Mesodermal cell (in vitro differentiated cells): ENCODE results near the gene PLD5.
"Not testable (repeated sequence)": the region's sequence is repeated elsewhere in the genome, so short reads cannot be mapped to it uniquely, and the experiment has no call there.

Experiments used
- H3K27ac ChIP-seq: 2 replicates; pipeline ENCODE4 v1.7.0; 2013; ENCODE audit warnings: mild to moderate bottlenecking, low read depth, low read length, moderate library complexity; ENCODE audit not compliant: severe bottlenecking
- H3K36me3 ChIP-seq: 2 replicates; pipeline ENCODE4 v1.7.1; 2013; ENCODE audit warnings: mild to moderate bottlenecking, low read length, moderate library complexity; ENCODE audit not compliant: control insufficient read depth, insufficient read depth
- H3K4me1 ChIP-seq: one replicate; pipeline ENCODE4 v1.7.1; 2013; ENCODE audit warnings: mild to moderate bottlenecking, low read length; ENCODE audit not compliant: insufficient read depth, control insufficient read depth, poor library complexity, severe bottlenecking
- H3K4me3 ChIP-seq: 2 replicates; pipeline ENCODE4 v1.7.0; 2013; ENCODE audit warnings: low read length, control low read depth, mild to moderate bottlenecking; ENCODE audit not compliant: insufficient read depth, poor library complexity, severe bottlenecking; ENCODE audit errors: extremely low read depth
- H3K9me3 ChIP-seq: 2 replicates; pipeline ENCODE4 v1.7.1; 2013; ENCODE audit warnings: mild to moderate bottlenecking, low read length, moderate library complexity; ENCODE audit not compliant: control insufficient read depth
- WGBS, 2 experiments: methylation state at CpG; one replicate each; pipeline ENCODE4 v1.1.5; 2013; ENCODE audit warnings: missing lambda C conversion rate in 2 of 2; ENCODE audit not compliant: insufficient coverage in 2 of 2; 5-methylcytosine and 5-hydroxymethylcytosine counted together

The PLD5 gene

DNA sequence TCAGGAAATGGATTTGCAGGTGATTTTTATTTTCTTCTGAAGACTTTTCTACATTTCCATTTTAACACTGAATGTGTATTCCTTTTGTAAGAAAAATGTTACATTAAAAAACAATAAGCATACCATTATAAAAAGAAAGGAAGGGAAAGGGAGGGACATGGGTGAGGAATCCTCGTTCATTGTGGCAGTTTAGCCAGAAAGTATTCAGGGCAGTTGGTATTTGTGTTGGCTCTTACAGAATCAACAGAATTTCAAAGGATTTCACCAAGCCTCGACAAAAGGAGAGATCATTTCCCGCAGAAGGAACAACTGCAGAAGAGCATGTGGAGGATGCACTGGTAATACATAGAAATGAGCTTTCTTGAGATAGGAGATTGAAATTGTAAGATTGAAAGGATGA lies 35.0 kb downstream of the PLD5 start:
- no peak overlapping the region for H3K4me3 ChIP-seq
- no peaks in the 10 kb centered on the region for H3K4me1 ChIP-seq
- H3K9me3 ChIP-seq: no peaks in the 10 kb centered on the region
- WGBS, 2 experiments: 36 to 44% methylated on average over 2 to 3 of the region's 3 CpGs
- no peaks in the 10 kb centered on the region for H3K36me3 ChIP-seq
- no peak overlapping the region for H3K27ac ChIP-seq

DNA sequence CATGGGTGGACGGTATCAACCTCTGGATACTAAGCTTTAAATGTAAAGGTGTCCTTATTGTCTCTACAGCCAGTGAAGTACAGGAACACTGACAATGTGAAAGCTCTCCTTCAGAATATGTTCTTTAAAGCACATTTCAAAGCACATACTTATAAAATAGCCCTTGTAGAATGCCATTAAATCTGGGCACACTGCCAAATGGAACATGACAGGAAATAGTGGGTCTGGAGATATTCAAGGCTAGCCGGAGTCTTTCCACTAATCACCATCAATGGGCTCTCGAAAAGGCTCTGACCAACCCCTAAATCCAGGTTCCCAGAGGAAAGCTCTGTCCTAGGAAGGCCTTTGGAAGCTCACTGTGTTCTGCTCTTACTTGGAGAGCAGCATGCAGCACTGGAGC lies 46.6 kb downstream of the PLD5 start:
- no peaks in the 10 kb centered on the region for H3K9me3 ChIP-seq
- H3K27ac ChIP-seq: no peak overlapping the region
- no peaks in the 10 kb centered on the region for H3K4me1 ChIP-seq
- no peak overlapping the region for H3K4me3 ChIP-seq
- WGBS, 2 experiments: 86 to 100% methylated on average over 1 to 3 of the region's 3 CpGs
- no peaks in the 10 kb centered on the region for H3K36me3 ChIP-seq

DNA sequence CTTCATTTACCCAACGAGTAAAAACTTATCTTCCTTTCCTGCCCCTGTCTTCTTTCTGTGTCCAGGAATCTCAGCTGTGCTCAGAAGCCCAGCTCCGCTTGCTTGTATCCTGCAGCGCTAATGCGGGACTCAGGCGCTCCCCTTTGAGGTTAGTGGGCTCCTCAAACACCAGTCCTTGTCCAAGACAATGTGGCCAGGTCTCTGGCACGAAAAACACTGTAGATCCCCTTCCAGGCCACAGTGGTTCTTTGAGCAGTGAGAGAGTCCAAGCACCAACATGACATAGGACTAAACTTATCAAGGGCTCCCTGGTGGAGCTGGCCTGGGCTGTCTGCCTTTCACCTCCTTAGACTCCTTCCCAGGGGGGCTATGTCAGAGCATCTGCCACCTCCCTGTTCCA lies 53.7 kb downstream of the PLD5 start:
- WGBS, 2 experiments: 81 to 83% methylated on average over 2 to 6 of the region's 6 CpGs
- no peaks in the 10 kb centered on the region for H3K4me1 ChIP-seq
- no peak overlapping the region for H3K4me3 ChIP-seq
- no peaks in the 10 kb centered on the region for H3K9me3 ChIP-seq
- no peaks in the 10 kb centered on the region for H3K36me3 ChIP-seq
- H3K27ac ChIP-seq: no peak overlapping the region

DNA sequence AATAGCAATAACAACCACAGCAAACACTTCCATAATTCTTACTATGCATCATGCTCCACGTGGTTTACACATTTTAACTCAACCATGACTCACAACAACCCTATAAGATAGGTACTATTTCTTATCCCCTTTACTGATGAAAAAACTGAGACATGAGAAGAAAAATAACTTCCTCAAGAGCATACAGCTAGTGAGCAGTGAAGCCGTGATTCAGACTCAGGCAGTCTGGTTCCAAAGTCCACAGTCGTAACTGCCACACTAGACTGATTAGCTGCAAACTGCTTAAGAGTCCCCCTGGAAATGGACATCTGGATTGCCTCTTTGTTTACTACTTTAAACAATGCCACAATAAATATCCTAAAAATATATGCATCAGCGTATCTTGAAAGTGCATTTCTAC lies 55.7 kb downstream of the PLD5 start:
- no peaks in the 10 kb centered on the region for H3K36me3 ChIP-seq
- WGBS, 2 experiments: 85 to 100% methylated on average over 2 of the region's 4 CpGs
- no peaks in the 10 kb centered on the region for H3K4me1 ChIP-seq
- H3K27ac ChIP-seq: no peak overlapping the region
- no peaks in the 10 kb centered on the region for H3K9me3 ChIP-seq
- no peak overlapping the region for H3K4me3 ChIP-seq

DNA sequence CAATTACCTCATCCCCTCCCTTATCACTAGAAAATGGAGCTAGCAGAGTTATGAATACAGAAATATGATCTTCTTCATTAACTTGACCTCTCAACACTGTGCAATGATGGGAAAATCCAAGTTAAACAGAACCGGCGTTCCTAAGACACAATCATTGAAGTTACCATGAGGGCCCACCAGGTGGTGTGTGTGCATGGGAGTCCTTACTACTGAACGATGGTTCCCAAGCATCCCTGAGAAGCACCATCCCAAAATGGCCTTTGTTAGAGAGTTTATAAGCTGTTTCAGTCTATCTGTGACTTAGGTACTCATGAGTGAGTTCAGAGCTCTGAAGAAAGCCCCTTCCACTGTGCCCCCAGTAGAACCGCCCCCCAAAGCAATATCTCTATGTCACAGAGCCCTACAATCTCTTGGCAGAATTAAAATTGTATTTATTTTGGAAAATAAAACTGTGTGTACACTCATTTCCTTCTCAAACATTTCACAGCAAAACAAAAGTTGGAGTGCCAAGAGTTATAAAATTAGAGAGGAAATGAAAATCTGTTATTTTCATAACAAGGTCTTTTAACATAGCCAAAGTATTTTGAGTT lies 56.8 kb downstream of the PLD5 start:
- H3K9me3 ChIP-seq: no peaks in the 10 kb centered on the region
- H3K27ac ChIP-seq: no peak overlapping the region
- no peaks in the 10 kb centered on the region for H3K36me3 ChIP-seq
- WGBS, 2 experiments: 0 to 28% methylated on average over 1 to 2 of the region's 4 CpGs
- no peak overlapping the region for H3K4me3 ChIP-seq
- H3K4me1 ChIP-seq: no peaks in the 10 kb centered on the region

DNA sequence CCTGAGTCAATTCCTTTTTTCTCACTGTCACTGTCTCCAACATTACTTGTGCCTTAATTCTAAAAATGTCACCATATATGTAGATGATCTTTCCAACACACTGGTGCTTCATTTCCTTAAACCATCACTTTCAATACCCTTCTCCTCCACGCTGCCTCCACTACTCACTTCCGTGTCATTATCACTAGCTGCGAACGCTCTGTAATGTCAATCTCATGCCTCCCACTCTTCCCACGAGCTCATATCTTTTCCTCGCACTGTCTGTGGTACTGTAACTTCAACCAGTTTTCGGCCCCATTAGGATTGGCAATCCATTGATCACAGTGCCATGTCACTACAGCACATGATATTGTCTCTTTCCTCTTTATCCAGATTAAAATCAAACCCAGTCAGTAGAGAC lies 61.6 kb downstream of the PLD5 start:
- Histone ChIP-seq H3K36me3 (no peaks in the 10 kb centered on the region), H3K4me1 (no peaks in the 10 kb centered on the region), H3K27ac (no peak overlapping the region), H3K9me3 (no peaks in the 10 kb centered on the region), H3K4me3 (no peak overlapping the region)
- WGBS, 2 experiments: 93 to 94% methylated on average over 6 to 7 of the region's 7 CpGs

DNA sequence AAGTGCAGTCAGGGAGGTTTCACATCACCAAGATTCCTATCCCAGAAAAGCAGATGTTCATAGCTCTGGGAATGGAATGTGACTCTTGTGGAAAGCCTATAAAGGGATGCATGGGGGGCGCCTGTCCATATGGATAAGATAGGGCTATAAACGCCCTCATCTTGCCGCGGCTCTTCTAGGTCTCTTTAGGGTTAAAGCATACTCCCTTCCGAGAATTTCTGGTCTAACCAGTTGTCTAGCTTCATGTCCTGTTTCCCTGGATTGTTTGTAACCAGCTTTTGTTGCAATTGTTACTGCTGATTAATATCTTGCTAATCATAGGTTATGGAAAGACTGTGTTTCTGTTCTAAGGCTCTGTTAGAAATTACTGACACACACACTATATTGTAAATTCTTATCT lies 64.8 kb downstream of the PLD5 start:
- H3K4me1 ChIP-seq, H3K9me3 ChIP-seq, H3K27ac ChIP-seq, H3K4me3 ChIP-seq, H3K36me3 ChIP-seq: not testable (repeated sequence)
- 76% methylated on average over 4 of the region's 5 CpGs; no CpG with 5 or more reads in 1 of the 2 experiments for WGBS, 2 experiments

DNA sequence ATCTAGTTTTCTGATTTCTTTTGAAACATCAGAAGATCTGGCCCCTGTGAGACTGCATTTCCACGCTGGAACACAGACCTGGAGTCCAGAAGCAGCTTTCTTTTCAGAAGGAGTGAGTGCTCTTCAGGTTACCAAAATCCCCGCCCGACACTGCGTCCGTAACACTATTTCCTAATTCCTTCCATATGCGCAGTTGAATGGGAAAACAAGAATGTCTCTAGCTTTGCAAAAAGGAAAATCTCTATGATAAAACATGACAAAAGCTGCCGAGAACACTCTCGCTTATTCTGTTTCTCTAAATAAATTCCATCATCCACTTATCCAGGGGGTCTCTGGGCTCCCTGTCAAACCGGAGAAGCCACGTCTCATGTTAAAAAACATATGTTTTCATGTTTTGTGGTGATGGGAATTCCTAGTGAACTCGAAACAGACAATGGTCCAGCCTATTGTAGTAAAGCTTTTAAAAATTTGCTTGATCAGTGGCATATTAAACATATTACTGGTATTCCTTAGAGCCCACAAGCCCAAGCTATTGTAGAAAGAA lies 67.7 kb downstream of the PLD5 start:
- H3K36me3 ChIP-seq: no peaks in the 10 kb centered on the region
- no peaks in the 10 kb centered on the region for H3K9me3 ChIP-seq
- WGBS, 2 experiments: 88 to 92% methylated on average over 4 to 8 of the region's 11 CpGs
- H3K4me1 ChIP-seq: no peaks in the 10 kb centered on the region
- H3K4me3 ChIP-seq: no peak overlapping the region
- no peak overlapping the region for H3K27ac ChIP-seq

DNA sequence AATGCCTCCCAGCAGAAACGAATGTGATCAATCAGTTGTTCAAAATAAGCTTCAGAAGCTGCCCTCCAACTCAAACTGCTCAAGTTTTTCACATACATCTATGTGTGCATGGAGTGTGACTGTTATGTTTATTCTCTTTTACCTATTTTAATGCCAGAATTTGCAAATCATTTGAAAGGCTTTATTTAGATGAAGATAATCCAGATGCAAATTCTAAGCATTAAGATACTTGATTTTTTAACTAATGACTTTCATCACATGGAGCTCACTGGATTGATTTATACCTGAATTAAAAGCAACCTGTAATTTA lies 69.5 kb downstream of the PLD5 start:
- WGBS, 2 experiments: no CpG with 5 or more reads among the region's 1 CpG
- no peak overlapping the region for H3K27ac ChIP-seq
- no peaks in the 10 kb centered on the region for H3K9me3 ChIP-seq
- H3K36me3 ChIP-seq: no peaks in the 10 kb centered on the region
- no peaks in the 10 kb centered on the region for H3K4me1 ChIP-seq
- H3K4me3 ChIP-seq: no peak overlapping the region

DNA sequence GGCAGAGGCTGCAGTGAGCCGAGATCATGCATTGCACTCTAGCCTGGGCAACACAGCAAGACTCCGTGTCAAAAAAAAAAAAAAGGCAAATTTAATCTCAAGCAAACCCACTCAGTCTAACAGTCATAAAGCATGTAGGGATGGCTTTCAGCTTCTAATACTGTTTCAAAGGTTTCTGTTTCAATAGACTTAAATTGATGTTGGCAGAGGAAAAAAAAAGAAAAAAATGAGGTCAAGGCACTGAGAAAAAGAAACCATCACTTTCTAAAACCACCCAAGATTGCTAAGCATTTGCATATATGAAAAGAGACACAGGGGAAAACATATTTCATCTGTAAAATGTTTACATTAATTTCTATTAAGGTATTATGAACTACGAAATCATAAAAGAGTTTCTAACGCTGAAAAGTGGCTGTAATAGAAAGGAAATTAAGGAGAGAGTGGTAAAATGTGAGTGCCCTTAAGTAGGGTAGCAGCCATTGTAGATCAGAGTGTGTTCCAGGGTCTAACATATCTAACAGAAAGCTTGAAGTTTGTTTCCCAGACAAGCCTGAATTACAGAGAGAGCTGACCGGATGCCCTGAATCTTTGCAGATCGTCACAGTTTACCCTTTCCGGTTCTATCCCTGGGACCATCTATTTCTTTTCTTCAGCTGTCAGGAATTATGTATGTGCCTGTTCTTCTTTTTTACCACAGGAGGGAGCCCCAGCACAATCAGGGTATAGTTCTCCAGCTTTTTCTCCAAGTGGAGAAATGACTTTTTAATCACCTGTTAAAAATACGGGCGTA lies 70.0 kb downstream of the PLD5 start:
- Histone ChIP-seq H3K4me3 (no peak overlapping the region), H3K4me1 (no peaks in the 10 kb centered on the region), H3K27ac (no peak overlapping the region), H3K36me3 (no peaks in the 10 kb centered on the region), H3K9me3 (no peaks in the 10 kb centered on the region)
- 48 to 69% methylated on average over 5 of the region's 9 CpGs for WGBS, 2 experiments

DNA sequence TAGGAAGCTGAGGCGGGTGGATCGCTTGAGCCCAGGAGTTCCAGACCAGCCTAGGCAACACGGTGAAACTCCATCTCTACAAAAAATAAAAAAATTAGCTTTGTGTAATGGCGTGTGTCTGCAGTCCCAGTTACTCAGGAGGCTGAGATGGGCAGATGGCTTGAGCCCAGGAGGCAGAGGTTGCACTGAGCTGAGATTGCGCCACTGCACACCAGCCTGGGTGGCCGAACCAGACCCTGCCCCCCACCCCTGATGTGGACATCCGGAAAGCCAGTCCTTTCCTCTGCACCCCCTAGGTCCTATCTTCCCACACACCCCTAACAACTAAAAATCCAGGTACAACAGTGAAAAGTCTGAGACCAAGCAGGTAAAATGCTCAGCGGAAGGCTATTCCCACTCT lies 71.9 kb downstream of the PLD5 start:
- H3K4me1 ChIP-seq: peaks cover 6% of the 10 kb centered on the region
- H3K27ac ChIP-seq: no peak overlapping the region
- H3K9me3 ChIP-seq: no peaks in the 10 kb centered on the region
- WGBS, 2 experiments: 88 to 100% methylated on average over 1 to 3 of the region's 8 CpGs
- H3K4me3 ChIP-seq: no peak overlapping the region
- H3K36me3 ChIP-seq: no peaks in the 10 kb centered on the region
